GDM1 (cell line): Measurements from ENCODE around the gene GRPEL1.

ENCODE experiments used
- DNase-seq: peaks from one replicate; lab custom pipeline; 2025; lab: John Stamatoyannopoulos, UW

The GRPEL1 gene

DNA sequence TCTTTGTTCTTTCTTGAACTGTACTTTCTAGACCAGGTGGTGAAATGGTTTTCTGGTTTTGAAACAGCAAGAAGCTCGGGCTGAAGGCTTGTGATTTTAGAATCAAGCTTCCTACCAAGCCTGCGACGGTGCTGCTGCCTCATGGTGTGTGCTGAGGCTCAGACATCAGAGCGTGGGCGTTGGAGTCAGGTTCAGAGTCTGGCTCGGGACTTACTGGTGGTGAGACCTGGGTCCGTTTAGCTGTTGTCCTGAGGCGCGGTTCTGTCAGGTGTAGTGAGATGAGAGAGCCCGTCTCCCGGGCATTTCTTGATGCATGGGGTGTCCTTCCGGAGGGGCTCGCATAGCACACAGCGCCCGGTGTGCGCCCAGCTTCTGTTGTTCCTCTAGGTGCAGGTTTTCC lies 44.4 kb downstream of the GRPEL1 start:
- DNase-seq: no peak

DNA sequence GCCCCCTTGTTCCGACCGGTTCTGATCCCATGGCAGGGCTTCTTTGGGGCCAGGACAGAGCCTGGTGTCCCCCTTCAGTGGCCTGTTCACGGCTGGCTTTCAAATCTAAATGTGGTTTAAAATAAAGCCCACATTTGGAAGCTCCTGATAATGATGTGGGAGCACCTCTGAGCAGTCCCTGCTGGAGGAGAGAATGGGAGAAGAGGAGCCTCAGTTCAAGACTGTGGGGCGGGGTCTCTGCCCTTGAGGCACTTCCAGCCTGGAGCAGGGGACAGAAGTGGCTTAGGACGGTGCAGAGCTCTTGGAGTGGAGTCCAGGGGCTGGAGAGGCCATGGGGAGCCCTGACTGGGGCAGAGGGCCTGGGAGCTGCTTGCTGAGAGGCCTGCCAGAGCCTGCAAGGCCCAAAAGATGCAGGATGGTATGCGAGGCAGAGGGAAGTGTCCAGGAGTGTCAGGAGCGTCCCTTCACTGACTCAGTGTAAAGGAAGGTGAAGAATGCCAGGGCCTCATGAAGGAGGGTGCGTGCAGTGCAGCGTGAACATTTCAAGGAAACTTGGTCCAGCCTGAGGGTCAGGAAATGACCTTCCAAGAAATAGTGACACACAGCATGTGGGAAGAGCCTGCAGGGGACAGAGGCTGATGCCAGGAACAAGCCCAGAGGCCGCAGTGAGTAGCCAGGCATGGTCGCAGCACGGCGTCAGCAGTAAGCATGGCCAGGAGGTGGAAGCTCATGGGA lies 45.8 kb downstream of the GRPEL1 start:
- DNase-seq: no peak

DNA sequence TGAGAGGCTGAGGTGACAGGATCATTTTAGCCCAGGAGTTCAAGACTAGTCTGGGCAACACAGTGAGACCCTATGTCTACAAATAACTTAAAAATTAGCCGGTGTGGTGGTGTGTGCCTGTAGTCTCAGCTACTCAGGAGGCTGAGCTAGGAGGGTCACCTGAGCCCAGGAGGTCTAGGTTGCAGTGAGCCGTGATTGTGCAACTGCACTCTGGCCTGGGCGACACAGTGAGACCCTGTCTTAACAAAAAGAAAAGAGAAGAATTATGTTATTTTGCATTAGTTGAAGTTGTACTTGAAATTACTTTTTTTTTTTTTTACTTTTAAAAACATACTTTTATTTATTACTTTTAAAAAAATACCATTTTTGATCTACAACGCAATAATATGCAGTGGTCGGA lies 46.5 kb downstream of the GRPEL1 start:
- DNase-seq: no peak

GRCh38 chr4:7020856-7021255 lies 47.0 kb downstream of the GRPEL1 start:
- no peak for DNase-seq

DNA sequence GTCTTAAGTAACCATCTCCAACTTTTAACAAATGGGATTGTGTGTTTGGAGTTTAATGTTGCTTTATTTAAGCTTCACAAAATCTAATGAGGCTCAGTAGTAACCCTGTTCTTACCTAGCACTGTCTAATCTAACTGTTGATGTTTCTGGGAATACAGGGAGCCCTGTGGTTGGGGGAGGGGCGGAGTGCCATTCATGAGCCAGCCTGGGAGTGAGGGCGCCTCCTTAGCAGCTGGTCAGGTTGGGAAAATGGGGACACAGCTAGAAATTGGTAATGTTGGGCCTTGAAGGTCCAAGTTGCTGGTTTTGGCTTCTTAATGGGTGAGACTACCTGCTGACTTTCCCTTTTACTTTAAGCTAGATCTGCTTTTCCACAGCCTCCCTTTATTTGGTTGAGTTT lies 47.6 kb downstream of the GRPEL1 start:
- DNase-seq: no peak

GRCh38 chr4:7019367-7019766 lies 48.5 kb downstream of the GRPEL1 start:
- no peak for DNase-seq

GRCh38 chr4:7018281-7018680 lies 49.6 kb downstream of the GRPEL1 start:
- no peak for DNase-seq

GRCh38 chr4:7017446-7018048 lies 50.3 kb downstream of the GRPEL1 start:
- DNase-seq: no peak

DNA sequence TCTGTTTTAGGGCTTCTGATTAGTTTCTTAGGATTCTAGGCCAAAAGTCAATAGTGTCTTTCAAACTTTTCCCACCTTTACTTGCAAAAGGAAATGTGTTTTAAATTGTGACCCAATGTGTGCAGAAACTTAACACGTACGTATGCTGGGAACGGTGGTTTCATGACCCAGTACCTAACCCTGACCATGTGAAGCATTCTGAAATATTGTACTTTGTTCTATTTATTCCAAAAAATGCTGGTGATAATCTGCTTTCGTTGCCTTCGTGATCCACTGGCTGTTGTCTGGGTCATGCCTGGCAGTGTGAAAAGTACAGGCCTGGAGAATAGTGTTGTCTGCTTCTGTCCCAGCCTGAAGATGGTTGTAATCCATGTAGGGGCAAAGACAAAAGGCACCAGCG lies 51.4 kb downstream of the GRPEL1 start:
- no peak for DNase-seq

DNA sequence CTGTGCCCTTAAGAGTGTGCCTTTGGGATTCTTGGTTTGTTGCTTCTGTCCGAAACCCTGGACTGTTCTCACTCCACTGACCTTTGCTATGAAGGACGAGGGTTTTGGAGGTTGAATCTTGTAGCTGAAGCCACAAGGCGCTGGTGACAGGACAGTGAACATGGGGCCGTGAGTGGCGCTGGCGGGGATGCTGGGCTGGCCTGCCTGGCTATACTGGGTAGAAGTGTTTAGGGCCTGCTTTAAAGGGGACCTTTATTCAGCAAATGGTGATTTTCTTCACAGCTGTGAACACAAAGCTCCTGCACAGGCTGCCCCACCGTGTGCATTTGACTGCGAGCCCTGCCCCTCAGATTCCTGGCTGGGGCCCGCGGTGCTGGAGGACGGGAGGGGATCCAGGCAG lies 51.8 kb downstream of the GRPEL1 start:
- DNase-seq: no peak

DNA sequence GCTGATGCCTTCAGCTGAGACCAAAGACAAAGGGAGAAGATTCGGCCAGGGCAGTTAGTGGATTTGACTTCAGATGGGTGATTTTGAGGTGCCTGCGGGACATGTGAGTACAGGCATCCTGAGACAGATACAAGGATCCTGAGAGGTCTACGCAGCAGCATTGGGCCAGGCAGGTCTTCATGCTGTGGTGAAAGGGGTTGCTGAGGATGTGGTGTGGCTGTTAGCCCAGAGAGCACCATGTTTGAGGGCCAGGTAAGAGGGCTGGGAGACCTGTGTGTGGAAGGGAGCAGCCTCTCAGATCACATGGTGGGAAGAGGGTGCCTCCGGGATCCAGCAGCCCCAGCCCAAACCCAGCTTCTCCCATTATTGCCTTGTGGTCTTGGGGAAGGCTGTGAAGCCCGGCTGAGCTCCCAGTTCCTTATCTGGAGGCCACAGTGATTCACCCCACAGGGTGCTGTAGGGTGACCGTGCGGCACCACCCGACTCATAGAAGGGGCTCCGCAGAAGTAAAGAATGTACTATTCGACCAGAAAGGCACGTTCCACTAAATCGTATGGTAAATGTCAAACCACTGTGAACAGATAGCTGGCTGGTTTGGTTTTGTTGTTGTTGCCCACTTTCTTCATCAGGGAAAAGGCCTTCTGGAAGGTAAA lies 52.4 kb downstream of the GRPEL1 start:
- no peak for DNase-seq

- no peak for DNase-seq
Observed at GRCh38 chr4:7014815-7015214, 53.0 kb downstream of the GRPEL1 start.

- DNase-seq: no peak
Observed at GRCh38 chr4:7013175-7013574, 54.7 kb downstream of the GRPEL1 start.

GRCh38 chr4:7009564-7009963 lies 58.3 kb downstream of the GRPEL1 start:
- no peak for DNase-seq
